Skeletal muscle tissue (tissue), 4 donors: ENCODE results near the gene FLVCR1. TPM values are rescaled to one million over a fixed set of nuclear protein-coding genes. Genes with fewer than 3 reads are reported as not detected.

Source experiments
- H3K27ac ChIP-seq: one replicate; pipeline ENCODE4 v1.7.0; 2013; ENCODE audit warnings: mild to moderate bottlenecking, low read depth, low read length, inconsistent platforms
- H3K27me3 ChIP-seq, 3 donors: one replicate each; pipeline ENCODE4 v1.7.0; 2013; ENCODE audit warnings: low read length in 3 of 3; ENCODE audit not compliant: control insufficient read depth in 3 of 3, insufficient read depth in 3 of 3
- H3K36me3 ChIP-seq, 3 donors: one replicate each; pipeline ENCODE4 v1.7.0; 2013; ENCODE audit warnings: low read length in 3 of 3; ENCODE audit not compliant: control insufficient read depth in 3 of 3, insufficient read depth in 3 of 3
- H3K4me1 ChIP-seq, 3 donors: one replicate each; pipeline ENCODE4 v1.7.0; 2013; ENCODE audit warnings: low read length in 3 of 3, mild to moderate bottlenecking in 3 of 3; ENCODE audit not compliant: control insufficient read depth in 3 of 3, insufficient read depth in 3 of 3
- H3K4me3 ChIP-seq, 3 donors: one replicate each; pipeline ENCODE4 v1.7.0; 2013; ENCODE audit warnings: low read length in 3 of 3
- H3K9ac ChIP-seq, 3 donors: one replicate each; pipeline ENCODE4 v1.7.0; 2013; ENCODE audit warnings: low read length in 3 of 3, mild to moderate bottlenecking in 3 of 3, moderate library complexity in 2 of 3, low read depth in 1 of 3
- H3K9me3 ChIP-seq, 3 donors: one replicate each; pipeline ENCODE4 v1.7.0; 2013; ENCODE audit warnings: low read length in 3 of 3; ENCODE audit not compliant: control insufficient read depth in 3 of 3
- total RNA-seq: library from RNA; depleted of rRNA; stranded (reverse); fragments of >200 nt; gene quantifications from one replicate; pipeline ENCODE4 v1.2.3, GENCODE V29; 2014
- donor health status: Osteomylitis.

The FLVCR1 gene
- total RNA-seq, 1 donor from 2014 or later: 10.4 TPM

DNA sequence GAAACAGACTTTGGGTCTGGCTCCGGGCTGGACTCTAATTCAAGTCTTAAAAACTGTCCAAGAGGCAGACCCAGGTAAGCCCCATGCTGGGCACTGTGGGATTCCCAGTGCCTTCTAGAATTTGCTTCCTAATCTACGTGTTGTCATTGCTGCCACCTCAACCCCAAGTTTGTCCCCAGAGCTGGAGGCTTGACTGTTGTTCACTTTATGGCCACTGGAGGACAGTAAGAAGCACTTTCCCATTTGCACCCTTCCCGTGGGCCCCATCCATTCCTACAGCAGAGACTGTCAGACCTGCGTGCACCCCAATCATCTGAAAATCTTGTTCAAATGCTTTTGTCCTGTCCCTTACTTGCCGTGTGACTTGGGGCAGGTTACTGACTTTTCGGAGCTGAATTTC is 62.8 kb downstream of the FLVCR1 start:
- peaks cover 0 to 9% (median 4%) of the 10 kb centered on the region in 3 donors for H3K4me1 ChIP-seq
- no peaks in the 10 kb centered on the region for H3K9me3 ChIP-seq
- H3K9ac ChIP-seq: no peak overlapping the region
- no peak overlapping the region for H3K27ac ChIP-seq
- peaks cover 3 to 13% (median 4%) of the 10 kb centered on the region in 3 donors for H3K27me3 ChIP-seq
- H3K4me3 ChIP-seq: no peak overlapping the region
- no peaks in the 10 kb centered on the region for H3K36me3 ChIP-seq

DNA sequence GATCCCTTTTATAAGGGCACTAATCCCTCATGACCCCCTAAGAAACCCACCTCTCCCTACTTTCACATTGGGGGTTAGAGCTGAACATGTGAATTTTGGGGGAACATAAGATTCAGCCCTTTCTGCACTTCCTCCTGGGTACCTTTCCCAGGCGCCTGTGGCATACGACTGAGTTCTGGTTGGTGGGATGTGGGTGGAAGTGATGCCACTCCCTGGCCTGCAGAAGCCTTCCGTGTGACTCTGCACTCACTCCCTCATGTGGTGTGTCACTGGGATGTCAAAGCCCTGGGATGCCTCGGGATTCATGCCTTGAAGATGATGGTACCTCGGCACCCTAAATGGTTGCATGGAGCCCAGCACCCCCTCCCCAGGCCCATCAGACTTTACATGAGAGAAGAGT is 63.9 kb downstream of the FLVCR1 start:
- Histone ChIP-seq H3K27me3 (peaks cover 0 to 10% (median 3%) of the 10 kb centered on the region in 3 donors), H3K36me3 (no peaks in the 10 kb centered on the region), H3K9me3 (no peaks in the 10 kb centered on the region), H3K9ac (no peak overlapping the region), H3K4me3 (no peak overlapping the region), H3K27ac (no peak overlapping the region), H3K4me1 (no peaks in the 10 kb centered on the region)

GRCh38 chr1:212926372-212926771 is 68.3 kb downstream of the FLVCR1 start:
- Histone ChIP-seq H3K9me3 (no peaks in the 10 kb centered on the region), H3K9ac (no peak overlapping the region)

GRCh38 chr1:212928323-212929291 is 70.5 kb downstream of the FLVCR1 start:
- no peaks in the 10 kb centered on the region for H3K4me1 ChIP-seq
- no peaks in the 10 kb centered on the region for H3K27me3 ChIP-seq
- H3K27ac ChIP-seq: no peak overlapping the region
- H3K9ac ChIP-seq: no peak overlapping the region
- no peak overlapping the region for H3K4me3 ChIP-seq
- H3K36me3 ChIP-seq: no peaks in the 10 kb centered on the region
- H3K9me3 ChIP-seq: no peaks in the 10 kb centered on the region

More at GRCh38 chr1:212926372-212926771, 68.3 kb downstream of the FLVCR1 start:
- Histone ChIP-seq H3K27me3 (peaks cover 0 to 3% (median 0%) of the 10 kb centered on the region in 3 donors), H3K4me3 (no peak overlapping the region), H3K36me3 (no peaks in the 10 kb centered on the region), H3K27ac (no peak overlapping the region), H3K4me1 (no peaks in the 10 kb centered on the region)

- no peak overlapping the region for H3K9ac ChIP-seq
- no peaks in the 10 kb centered on the region for H3K4me1 ChIP-seq
- H3K27ac ChIP-seq: no peak overlapping the region
- no peak overlapping the region for H3K4me3 ChIP-seq
- H3K9me3 ChIP-seq: no peaks in the 10 kb centered on the region
- no peaks in the 10 kb centered on the region for H3K27me3 ChIP-seq
- H3K36me3 ChIP-seq: no peaks in the 10 kb centered on the region
These were observed 73.1 kb downstream of the FLVCR1 start for GRCh38 chr1:212930986-212931678.

DNA sequence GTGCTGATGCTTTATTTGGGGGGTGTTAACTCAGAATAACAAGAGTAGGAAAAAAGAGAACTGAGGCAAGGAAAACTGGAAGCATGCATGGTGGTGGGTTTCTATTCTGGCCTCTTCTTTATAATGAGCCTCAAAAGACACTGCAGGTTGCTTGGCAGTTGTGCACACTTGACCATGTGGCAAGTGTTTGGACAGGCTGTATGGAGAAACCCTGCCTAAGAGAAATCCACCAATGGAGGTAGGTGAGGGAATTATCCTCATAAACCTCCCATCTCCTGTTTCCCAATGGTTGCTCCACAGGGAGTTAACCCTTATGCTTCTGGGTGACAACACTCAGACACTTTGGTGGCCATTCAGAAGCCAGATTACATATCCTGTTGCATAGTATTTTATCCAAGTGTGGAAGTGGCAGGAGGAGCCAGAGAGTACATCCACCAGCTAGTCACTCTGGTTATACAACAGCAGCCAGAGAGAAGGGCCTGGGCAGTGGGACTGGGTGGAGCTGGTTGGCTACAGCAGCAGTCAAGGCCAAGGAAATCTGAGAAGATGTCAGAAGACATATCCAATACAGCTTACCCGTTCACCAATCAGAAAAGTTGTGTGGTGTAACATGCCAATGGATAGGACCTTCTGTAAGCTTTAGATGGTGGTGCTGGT is 75.9 kb downstream of the FLVCR1 start:
- H3K4me1 ChIP-seq: no peaks in the 10 kb centered on the region

DNA sequence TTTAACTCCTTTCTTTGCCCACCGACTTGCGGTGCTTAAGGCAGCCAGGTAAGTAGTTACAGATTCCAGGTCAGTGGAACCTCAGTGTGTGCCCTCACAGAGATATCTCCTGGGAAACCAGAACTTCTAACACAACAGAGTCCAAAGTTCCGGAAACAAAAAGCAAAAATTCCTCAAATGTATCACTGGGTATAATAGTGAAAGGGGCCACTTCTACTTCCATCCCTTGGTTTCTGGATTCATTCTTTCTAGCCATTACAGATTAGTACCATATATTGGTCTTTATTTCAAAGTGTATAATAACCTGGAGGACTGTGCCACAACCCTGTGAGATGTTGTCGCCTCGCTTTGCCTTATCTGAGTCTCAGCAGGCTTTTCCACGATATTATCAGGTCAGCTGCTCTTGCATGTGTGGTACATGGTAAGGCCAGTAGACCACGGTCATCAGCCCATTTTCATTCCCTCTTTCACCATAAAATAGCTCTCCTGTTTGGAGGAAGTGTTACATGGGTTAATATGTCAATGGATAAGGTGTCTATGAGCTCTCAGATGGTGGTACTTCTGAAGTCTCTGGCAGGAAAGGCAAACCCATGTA is 77.4 kb downstream of the FLVCR1 start:
- Histone ChIP-seq H3K27me3 (no peaks in the 10 kb centered on the region), H3K9me3 (no peaks in the 10 kb centered on the region), H3K4me1 (no peaks in the 10 kb centered on the region), H3K27ac (no peak overlapping the region), H3K9ac (no peak overlapping the region), H3K36me3 (no peaks in the 10 kb centered on the region), H3K4me3 (no peak overlapping the region)

More for the DNA sequence above, 75.9 kb downstream of the FLVCR1 start:
- no peak overlapping the region for H3K27ac ChIP-seq
- H3K36me3 ChIP-seq: no peaks in the 10 kb centered on the region
- no peak overlapping the region for H3K9ac ChIP-seq
- H3K9me3 ChIP-seq: no peaks in the 10 kb centered on the region
- no peak overlapping the region for H3K4me3 ChIP-seq
- no peaks in the 10 kb centered on the region for H3K27me3 ChIP-seq

GRCh38 chr1:212937034-212937433 is 79.0 kb downstream of the FLVCR1 start:
- no peak overlapping the region for H3K27ac ChIP-seq
- H3K4me3 ChIP-seq: no peak overlapping the region
- H3K9me3 ChIP-seq: no peaks in the 10 kb centered on the region
- no peaks in the 10 kb centered on the region for H3K36me3 ChIP-seq
- H3K9ac ChIP-seq: no peak overlapping the region
- no peaks in the 10 kb centered on the region for H3K4me1 ChIP-seq
- H3K27me3 ChIP-seq: no peaks in the 10 kb centered on the region

DNA sequence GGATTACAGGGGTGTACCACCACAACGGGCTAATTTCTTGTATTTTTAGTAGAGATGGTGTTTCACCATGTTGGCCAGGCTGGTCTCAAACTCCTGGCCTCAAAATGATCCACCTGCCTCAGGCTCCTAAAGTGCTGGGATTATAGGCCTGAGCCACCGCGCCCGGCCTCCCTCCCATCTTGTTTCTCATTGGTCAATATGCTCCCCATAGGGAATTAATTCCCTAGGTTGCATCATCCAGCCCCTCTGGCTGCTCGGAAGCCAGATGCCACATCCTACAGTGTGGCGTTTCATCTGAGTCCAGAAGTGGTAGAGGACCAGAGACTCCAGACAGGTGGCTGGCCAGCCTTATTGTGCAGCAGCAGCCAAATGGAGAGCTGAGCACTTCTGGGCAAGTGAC is 80.8 kb downstream of the FLVCR1 start:
- no peaks in the 10 kb centered on the region for H3K4me1 ChIP-seq
- H3K36me3 ChIP-seq: no peaks in the 10 kb centered on the region
- no peaks in the 10 kb centered on the region for H3K27me3 ChIP-seq
- no peak overlapping the region for H3K4me3 ChIP-seq
- no peak overlapping the region for H3K27ac ChIP-seq
- no peak overlapping the region for H3K9ac ChIP-seq
- H3K9me3 ChIP-seq: no peaks in the 10 kb centered on the region
